Activated T-helper 1 cell treated with anti-CD3 and anti-CD28 coated beads, Interleukin-12 subunit alpha, Interleukin-12 subunit beta, Interleukin-2, Interleukin-4 antibody, amounts not matched to agents 30 ng/mL and 10 ng/mL and 1 ng/mL, durations not matched to agents 14 hours and 24 hours and 36 hours (primary cell): ENCODE measurements around the gene LRIG1. TPM values are rescaled to one million over a fixed set of nuclear protein-coding genes. Genes with fewer than 3 reads are reported as not detected.

Experiments
- DNase-seq: peaks from one replicate; pipeline ENCODE4 v3.0.0; 2021; ENCODE audit warnings: low spot score
- H3K27ac Mint-ChIP-seq: one replicate; pipeline ENCODE4 v1.8.0; 2021; ENCODE audit warnings: mild to moderate bottlenecking, mixed read lengths
- H3K27me3 Mint-ChIP-seq: one replicate; pipeline ENCODE4 v1.8.0; 2022; ENCODE audit warnings: mild to moderate bottlenecking, moderate library complexity, mixed read lengths; ENCODE audit not compliant: insufficient read depth
- H3K36me3 Mint-ChIP-seq: one replicate; pipeline ENCODE4 v1.8.0; 2021; ENCODE audit warnings: low read depth, mixed read lengths
- H3K4me1 Mint-ChIP-seq: one replicate; pipeline ENCODE4 v1.8.0; 2021; ENCODE audit warnings: low read depth, mixed read lengths
- H3K4me3 Mint-ChIP-seq: one replicate; pipeline ENCODE4 v1.8.0; 2021; ENCODE audit warnings: mild to moderate bottlenecking, moderate library complexity, mixed read lengths
- H3K9me3 Mint-ChIP-seq: one replicate; pipeline ENCODE4 v1.8.0; 2021; ENCODE audit warnings: mixed read lengths
- intact Hi-C: fragments of 100-400 bp; cut with micrococcal nuclease; formaldehyde crosslinking; loops from one replicate; pipeline ENCODE4 v1.15.1; 2024
- total RNA-seq: library from RNA; stranded (reverse); gene quantifications from 2 replicates; pipeline ENCODE4 v1.2.3, GENCODE V29; 2022

Gene LRIG1
- total RNA-seq, 1 donor from 2014 or later, result 57.4 TPM

GRCh38 chr3:66335671-66336070 lies 165.2 kb downstream of the LRIG1 start:
- intact Hi-C loops, result no loop called here

More at GRCh38 chr3:66335671-66336070, 165.2 kb downstream of the LRIG1 start:
- Mint-ChIP-seq H3K36me3 (peaks cover 2% of the 10 kb centered on the region), H3K27ac (no peak overlapping the region), H3K9me3 (no peaks in the 10 kb centered on the region), H3K27me3 (no peaks in the 10 kb centered on the region), H3K4me3 (no peak overlapping the region), H3K4me1 (peaks cover 11% of the 10 kb centered on the region)
- no peak for DNase-seq
